Activated T-cell treated with anti-CD3 and anti-CD28 coated beads, Interleukin-2, amount 50 U/mL, for 24 hours (primary cell): ENCODE data around the gene DDX52.
"Not testable (repeated sequence)": the region's sequence is repeated elsewhere in the genome, so short reads cannot be mapped to it uniquely, and the experiment has no call there.

Experiments used
- DNase-seq: peaks from one replicate; pipeline ENCODE4 v3.0.0-alpha.2; 2020
- H3K27ac Mint-ChIP-seq: 2 replicates; pipeline ENCODE4 v1.8.0; 2020; ENCODE audit warnings: mild to moderate bottlenecking, mixed read lengths
- H3K27me3 Mint-ChIP-seq: 2 replicates; pipeline ENCODE4 v1.8.0; 2020; ENCODE audit warnings: mixed read lengths
- H3K36me3 Mint-ChIP-seq: 2 replicates; pipeline ENCODE4 v1.8.0; 2020; ENCODE audit warnings: low read depth, mixed read lengths
- H3K4me1 Mint-ChIP-seq: 2 replicates; pipeline ENCODE4 v1.8.0; 2020; ENCODE audit warnings: low read depth, mixed read lengths
- H3K4me3 Mint-ChIP-seq: 2 replicates; pipeline ENCODE4 v1.8.0; 2020; ENCODE audit warnings: mild to moderate bottlenecking, moderate library complexity, mixed read lengths
- H3K9me3 Mint-ChIP-seq: 2 replicates; pipeline ENCODE4 v1.8.0; 2020; ENCODE audit warnings: mixed read lengths

DDX52 gene

DNA sequence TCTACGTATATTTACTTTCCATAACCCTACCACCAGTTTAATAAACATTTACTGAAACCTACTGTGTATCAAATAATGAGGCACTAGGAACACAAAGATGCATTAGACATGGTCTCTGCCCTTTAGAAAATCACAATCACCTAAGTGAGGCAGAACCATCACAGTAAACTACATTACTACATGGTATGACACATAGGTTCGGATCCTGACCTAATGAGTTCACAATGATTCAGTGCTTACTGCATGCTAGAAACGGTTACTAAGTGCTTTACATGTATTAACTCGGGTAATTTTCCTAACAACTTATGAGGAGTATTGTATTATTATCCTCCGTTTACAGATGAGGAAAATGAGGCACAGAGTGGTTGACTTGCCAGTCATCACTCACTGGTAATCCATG lies 28.9 kb downstream of the DDX52 start:
- Mint-ChIP-seq H3K36me3 (peaks cover 58% of the 10 kb centered on the region), H3K9me3 (no peaks in the 10 kb centered on the region), H3K27me3 (no peaks in the 10 kb centered on the region), H3K4me1 (peaks cover 9% of the 10 kb centered on the region), H3K4me3 (no peak overlapping the region), H3K27ac (no peak overlapping the region)
- no peak for DNase-seq

DNA sequence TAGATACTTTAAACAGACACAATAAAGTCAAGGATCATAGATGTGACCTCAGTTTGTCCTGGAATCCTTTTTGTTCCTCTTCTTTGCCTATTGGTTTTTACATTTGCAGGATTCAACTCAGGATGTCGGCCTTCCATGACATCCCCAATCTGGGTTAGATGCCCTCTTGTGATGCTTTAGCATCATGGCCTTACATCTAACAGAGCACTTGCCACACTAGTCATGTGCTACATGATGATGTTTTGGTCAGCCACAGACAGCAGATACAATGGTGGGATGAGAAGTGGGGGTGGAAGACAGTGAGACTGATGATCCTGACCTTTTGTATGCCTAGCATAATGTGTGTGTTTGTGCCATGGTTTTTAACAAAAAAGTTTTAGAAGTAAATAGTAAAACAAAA lies 32.3 kb downstream of the DDX52 start:
- no peak for DNase-seq
- no peaks in the 10 kb centered on the region for H3K27me3 Mint-ChIP-seq
- no peak overlapping the region for H3K4me3 Mint-ChIP-seq
- peaks cover 49% of the 10 kb centered on the region for H3K36me3 Mint-ChIP-seq
- peak overlapping the region; percentile 50 for H3K27ac Mint-ChIP-seq
- no peaks in the 10 kb centered on the region for H3K9me3 Mint-ChIP-seq
- peaks cover 26% of the 10 kb centered on the region for H3K4me1 Mint-ChIP-seq

DNA sequence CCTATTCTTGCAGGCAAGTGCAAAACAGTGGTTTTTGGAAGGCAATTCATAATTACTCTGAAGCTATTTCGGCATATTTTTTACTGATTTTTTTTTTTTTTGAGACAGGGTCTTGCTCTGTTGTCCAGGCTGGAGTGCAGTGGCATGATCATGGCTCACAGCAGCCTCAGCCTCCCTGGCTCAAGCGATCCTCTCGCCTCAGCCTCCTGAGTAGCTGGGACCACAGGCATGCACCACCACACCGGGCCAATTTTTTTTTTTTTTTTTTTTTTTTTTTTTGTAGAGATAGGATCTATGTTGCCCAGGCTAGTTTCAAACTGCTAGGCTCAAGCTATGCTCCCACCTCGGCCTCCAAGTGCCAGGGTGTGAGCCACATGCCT lies 33.2 kb downstream of the DDX52 start:
- H3K27ac Mint-ChIP-seq, result peak overlapping the region; percentile 94

DNA sequence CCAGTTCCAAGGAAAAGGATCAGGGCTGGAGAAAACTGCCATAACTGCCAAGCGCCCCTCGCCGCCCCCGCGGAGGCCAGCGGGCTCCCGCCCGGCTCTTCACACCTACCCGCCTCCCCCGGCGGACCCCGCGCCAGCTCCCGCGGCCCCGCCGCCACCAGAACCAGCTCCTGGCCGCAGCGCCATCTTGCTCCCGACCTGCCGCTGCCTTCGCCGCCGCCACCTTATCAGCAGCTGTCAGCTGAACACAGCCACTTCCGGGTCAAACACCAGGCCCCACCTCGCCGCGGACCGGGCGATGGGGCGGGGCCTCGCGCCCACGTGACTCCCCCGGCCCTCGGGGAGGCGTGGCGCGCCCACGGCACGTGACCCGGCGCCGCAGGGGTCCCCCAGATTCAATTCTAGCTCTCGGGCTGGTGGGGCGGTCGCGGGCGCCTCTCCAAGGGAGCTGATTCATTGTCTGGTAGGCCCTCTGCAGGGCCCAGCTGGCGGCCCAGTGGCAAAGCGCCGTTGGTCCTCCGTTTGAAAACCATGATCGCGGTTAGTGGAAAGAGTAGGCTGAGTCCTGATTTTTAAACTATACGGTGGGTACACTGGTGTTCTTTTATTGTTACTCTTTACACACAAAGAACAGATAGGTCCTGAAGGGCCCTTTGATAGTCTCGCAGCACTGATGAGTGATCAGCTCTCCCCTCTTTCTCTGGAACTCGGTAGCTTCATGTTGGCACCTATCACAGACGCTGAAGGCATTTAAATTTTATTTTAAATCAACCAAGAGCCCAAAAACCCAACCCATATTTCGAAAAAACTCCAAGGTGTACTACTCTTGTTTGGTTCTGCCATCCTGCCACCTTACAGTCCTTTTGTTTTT lies 33.8 kb downstream of the DDX52 start, which contains the start of gene SYNRG:
SYNRG (minus strand) TSS at position 249 of the 871 bp plus-strand sequence; CDS start at position 186, 63 bp downstream.
- H3K36me3 Mint-ChIP-seq, result peaks cover 53% of the 10 kb centered on the region
- no peaks in the 10 kb centered on the region for H3K9me3 Mint-ChIP-seq
- peak within 1 kb of the TSS; percentile 94 for H3K27ac Mint-ChIP-seq
- no peaks in the 10 kb centered on the region for H3K27me3 Mint-ChIP-seq
- DNase-seq, result peak; percentile 97
- peaks cover 41% of the 10 kb centered on the region for H3K4me1 Mint-ChIP-seq
- peak within 1 kb of the TSS; percentile 89 for H3K4me3 Mint-ChIP-seq

More for the DNA sequence above, 33.2 kb downstream of the DDX52 start:
- H3K27me3 Mint-ChIP-seq, DNase-seq, H3K9me3 Mint-ChIP-seq: not testable (repeated sequence)
- Mint-ChIP-seq H3K36me3 (peaks cover 53% of the 10 kb centered on the region), H3K4me1 (peaks cover 35% of the 10 kb centered on the region), H3K4me3 (peak overlapping the region; percentile 89)

DNA sequence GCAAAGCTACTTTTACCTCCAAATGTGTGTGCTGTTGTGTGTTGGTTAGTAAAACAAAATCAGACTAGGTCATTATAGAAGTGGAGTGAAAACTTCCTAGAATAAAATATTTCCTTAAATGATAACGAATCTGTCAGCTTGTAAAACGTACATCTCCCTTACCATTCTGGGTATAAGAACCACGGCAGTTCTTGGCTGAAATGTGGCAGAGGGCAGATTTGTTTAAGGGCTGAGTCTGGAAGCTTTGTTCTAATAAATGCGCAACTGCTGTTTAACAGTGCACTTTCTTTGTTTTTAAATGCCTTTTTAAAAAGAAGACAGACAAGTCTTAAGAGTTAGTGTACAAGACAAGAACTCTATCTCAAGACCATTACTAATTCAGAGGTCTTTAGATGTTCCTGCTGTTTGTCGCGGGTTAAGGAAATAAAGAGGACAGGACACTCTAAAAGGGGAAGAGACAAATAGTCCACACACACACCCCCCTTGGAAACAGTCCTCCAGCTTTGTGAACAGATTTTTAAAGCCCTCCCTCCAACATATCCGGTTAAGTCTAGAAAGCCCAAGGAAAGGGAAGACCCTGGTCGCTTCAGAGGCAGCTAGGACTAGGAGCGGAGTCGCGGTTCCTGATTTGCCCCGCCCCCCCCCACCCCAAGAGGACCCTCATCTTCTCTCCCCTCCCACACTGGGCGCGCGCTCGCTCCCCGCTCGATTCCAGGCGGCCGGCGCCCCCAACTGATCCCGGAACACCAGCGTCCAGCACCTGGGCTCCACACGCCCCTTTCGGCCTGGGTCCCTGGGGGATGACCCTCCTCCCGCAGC lies 34.7 kb downstream of the DDX52 start:
- peak overlapping the region; percentile 94 for H3K27ac Mint-ChIP-seq
- no peaks in the 10 kb centered on the region for H3K9me3 Mint-ChIP-seq
- DNase-seq, result no peak
- peak overlapping the region; percentile 89 for H3K4me3 Mint-ChIP-seq
- peaks cover 50% of the 10 kb centered on the region for H3K4me1 Mint-ChIP-seq
- H3K27me3 Mint-ChIP-seq, result no peaks in the 10 kb centered on the region
- H3K36me3 Mint-ChIP-seq, result peaks cover 50% of the 10 kb centered on the region

DNA sequence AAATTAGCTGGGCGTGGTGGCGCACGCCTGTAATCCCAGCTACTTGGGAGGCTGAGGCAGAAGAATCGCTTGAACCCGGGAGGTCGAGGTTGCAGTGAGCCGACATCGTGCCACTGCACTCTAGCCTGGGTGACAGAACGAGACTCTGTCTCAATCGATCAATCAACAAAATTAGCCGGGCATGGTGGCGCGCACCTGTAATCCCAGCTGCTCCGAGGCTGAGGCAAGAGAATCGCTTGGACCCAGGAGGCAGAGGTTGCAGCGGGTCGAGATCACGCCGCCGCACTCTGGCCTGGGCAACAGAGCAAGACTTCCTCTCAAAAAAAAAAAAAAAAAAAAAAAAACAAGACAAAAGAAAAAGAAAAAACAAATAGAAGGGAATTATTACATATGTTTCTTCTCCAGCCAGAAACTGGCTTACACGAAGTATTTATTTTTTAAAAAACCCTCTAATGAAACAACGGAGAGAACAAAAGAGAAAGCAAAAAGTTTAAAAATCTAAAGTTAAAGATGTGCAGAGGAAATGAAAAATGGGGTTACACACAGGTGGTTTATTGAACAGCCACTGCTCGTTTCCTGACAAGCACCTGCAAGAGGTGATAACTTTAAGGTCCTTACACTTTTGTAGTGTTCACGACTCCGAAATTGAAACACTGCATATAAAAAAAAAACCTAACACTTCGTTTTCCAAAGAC lies 35.5 kb downstream of the DDX52 start:
- peaks cover 56% of the 10 kb centered on the region for H3K4me1 Mint-ChIP-seq
- H3K27me3 Mint-ChIP-seq, result no peaks in the 10 kb centered on the region

DNA sequence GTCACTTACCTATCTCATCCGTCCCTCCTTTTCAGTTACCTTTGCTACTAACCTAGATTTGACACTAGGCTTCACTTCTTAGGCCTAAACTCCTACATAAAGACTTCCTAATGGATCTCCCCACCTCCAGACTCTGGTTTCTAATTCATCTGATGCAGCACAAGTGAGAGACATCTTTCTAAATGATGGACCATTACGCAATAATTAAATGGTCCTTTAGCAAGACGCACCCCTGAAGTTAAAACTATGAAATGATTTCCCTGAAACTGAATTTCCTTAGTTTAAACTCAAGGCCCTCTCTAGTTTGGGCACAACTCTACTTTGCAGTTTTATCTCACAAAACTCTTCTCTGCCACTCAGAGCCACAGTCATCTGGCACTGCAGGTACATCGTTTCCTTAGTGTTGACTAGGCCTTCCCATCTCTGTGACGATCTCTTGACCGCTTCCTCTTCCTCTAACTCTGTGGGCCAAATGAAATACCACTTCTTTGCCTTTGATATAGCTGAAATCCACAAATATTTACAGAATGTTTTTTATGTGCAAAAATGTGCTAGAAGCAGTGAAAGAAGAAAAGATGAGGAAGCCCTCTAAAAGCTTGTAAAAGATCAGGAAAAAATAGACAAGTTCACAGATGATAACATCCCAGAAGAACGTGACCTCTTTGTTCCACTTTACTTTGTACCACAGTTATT lies 37.3 kb downstream of the DDX52 start:
- no peaks in the 10 kb centered on the region for H3K27me3 Mint-ChIP-seq
- peaks cover 62% of the 10 kb centered on the region for H3K4me1 Mint-ChIP-seq
- peak overlapping the region; percentile 94 for H3K27ac Mint-ChIP-seq
- H3K4me3 Mint-ChIP-seq, result peak overlapping the region; percentile 89
- H3K36me3 Mint-ChIP-seq, result peaks cover 49% of the 10 kb centered on the region
- no peaks in the 10 kb centered on the region for H3K9me3 Mint-ChIP-seq
- DNase-seq, result no peak

More for the DNA sequence above, 35.5 kb downstream of the DDX52 start:
- peak overlapping the region; percentile 89 for H3K4me3 Mint-ChIP-seq
- peaks cover 49% of the 10 kb centered on the region for H3K36me3 Mint-ChIP-seq
- peak; percentile 38 for DNase-seq
- no peaks in the 10 kb centered on the region for H3K9me3 Mint-ChIP-seq
- H3K27ac Mint-ChIP-seq, result peak overlapping the region; percentile 94

DNA sequence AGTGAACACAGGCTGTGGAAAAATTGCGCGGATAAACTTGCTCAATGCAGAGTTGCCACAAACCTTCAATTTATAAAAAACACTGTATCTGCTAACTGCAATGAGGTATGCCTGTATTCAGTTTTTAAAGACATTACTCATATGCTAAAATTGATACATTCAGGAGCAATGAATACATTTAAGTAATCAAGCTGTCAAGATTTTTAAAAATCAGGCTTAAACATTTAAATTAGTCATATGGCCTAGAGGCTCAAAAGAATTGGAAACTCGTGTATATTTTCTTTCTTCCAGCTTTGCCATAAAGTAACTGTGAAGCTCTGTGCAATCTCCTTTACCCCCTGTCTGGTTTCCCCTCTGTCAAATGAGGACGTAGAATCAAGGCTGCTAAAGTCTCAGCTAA lies 38.2 kb downstream of the DDX52 start:
- peak overlapping the region; percentile 89 for H3K4me3 Mint-ChIP-seq
- H3K36me3 Mint-ChIP-seq, result peaks cover 56% of the 10 kb centered on the region
- peaks cover 65% of the 10 kb centered on the region for H3K4me1 Mint-ChIP-seq

DNA sequence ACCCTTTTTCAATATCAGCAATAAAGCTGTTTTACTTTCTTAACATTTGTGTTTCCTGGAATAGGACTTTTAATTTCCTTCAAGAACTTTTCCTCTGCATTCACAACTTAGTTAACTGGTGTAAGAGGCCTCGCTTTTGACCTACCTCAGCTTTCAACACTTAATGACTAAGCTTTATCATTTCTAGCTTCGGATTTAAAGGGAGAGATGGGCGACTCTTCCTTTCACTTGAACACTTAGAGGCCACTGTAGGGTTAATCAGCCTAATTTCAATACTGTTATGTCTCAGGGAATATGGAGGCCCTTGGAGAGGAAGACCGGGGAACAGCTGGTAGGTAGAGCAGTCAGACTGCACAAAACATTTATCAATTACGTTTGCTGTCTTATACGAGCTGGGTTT lies 38.7 kb downstream of the DDX52 start:
- peaks cover 60% of the 10 kb centered on the region for H3K36me3 Mint-ChIP-seq
- H3K4me1 Mint-ChIP-seq, result peaks cover 61% of the 10 kb centered on the region
- no peaks in the 10 kb centered on the region for H3K9me3 Mint-ChIP-seq
- H3K27me3 Mint-ChIP-seq, result no peaks in the 10 kb centered on the region
- no peak for DNase-seq
- H3K27ac Mint-ChIP-seq, result peak overlapping the region; percentile 94
- peak overlapping the region; percentile 89 for H3K4me3 Mint-ChIP-seq

More for the DNA sequence above, 38.2 kb downstream of the DDX52 start:
- Mint-ChIP-seq H3K27me3 (no peaks in the 10 kb centered on the region), H3K9me3 (no peaks in the 10 kb centered on the region), H3K27ac (peak overlapping the region; percentile 94)
- no peak for DNase-seq

DNA sequence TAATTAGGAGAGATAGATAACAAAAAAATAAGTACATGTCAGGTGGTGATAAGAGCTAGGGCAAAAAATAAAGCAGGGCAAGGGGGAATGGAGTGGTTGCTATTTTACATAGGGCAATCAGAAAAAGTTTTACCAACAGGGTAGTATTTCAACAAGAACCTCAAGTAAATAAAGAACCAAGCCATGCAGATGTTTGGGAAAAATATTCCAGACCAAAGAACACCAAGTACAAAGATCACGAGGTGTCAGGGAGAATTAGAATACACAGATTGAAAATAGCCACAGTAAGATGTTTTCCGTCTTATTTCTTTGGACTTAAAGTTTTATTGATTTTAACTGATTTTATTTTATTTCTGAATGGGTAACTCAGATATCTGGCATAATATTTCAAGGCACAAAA lies 45.1 kb downstream of the DDX52 start:
- Mint-ChIP-seq H3K4me3 (no peak overlapping the region), H3K36me3 (peaks cover 78% of the 10 kb centered on the region), H3K27me3 (no peaks in the 10 kb centered on the region), H3K9me3 (no peaks in the 10 kb centered on the region), H3K4me1 (peaks cover 55% of the 10 kb centered on the region), H3K27ac (peak overlapping the region; percentile 4)
- no peak for DNase-seq

DNA sequence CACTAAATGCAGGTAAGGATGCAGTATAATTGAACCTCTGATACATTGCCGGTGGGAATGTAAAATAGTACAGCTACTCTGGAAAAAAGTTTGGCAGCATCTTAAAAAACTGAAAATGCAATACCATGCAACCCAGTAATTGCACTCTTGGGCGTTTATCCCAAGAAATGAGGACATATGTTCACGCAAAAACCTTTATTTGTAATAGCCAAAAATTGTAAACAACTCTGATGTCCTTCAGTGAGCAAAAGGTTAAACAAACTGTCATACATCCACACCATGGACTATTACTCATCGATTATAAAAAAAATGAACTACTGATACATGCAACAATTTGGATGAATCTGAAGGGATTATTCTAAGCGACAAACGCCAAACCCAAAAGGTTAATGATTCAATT lies 51.0 kb downstream of the DDX52 start:
- Mint-ChIP-seq H3K9me3 (no peaks in the 10 kb centered on the region), H3K27me3 (no peaks in the 10 kb centered on the region), H3K4me1 (peaks cover 62% of the 10 kb centered on the region), H3K27ac (peak overlapping the region; percentile 54), H3K4me3 (no peak overlapping the region), H3K36me3 (peaks cover 86% of the 10 kb centered on the region)
- DNase-seq, result no peak

DNA sequence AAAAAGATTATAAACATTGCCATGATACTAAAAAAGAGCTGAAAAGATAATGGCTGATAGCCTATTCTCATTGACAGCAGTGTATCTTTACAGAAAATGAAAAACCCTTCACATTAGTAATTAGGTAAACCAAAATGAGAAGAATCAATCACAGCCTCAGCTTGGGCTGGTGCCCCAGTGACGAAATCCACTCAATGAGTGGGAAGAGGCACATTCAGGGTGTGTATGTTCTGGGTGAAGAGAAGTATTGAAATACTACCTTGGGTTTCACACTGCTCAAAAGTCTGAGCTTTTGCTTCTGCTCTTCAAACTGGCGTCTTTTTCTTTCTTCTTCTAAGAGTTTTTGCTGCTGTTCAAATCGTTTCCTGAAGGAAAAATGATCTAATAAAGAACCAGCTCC lies 58.2 kb downstream of the DDX52 start:
- H3K9me3 Mint-ChIP-seq, result no peaks in the 10 kb centered on the region
- no peak overlapping the region for H3K4me3 Mint-ChIP-seq
- DNase-seq, result no peak
- peaks cover 18% of the 10 kb centered on the region for H3K4me1 Mint-ChIP-seq
- H3K27ac Mint-ChIP-seq, result no peak overlapping the region
- H3K27me3 Mint-ChIP-seq, result no peaks in the 10 kb centered on the region
- H3K36me3 Mint-ChIP-seq, result peaks cover 77% of the 10 kb centered on the region

DNA sequence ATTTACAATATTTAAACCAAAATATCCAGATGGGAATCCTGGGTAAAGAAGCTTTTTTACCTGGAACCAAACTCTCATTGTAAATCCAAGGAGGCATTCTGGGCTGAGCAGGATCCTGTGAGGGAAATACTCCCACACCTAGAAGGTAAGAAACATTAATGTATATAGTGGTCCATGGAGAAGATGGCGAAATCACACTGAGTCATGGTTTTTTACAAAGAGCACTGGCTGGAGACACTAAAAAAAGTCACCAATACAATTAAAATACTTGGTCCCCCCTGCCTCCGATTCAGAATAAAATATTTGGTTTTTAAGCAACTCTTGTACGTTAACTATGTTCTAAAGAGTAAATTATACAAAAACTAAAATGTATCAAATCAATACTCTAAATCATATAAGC lies 67.0 kb downstream of the DDX52 start:
- H3K27ac Mint-ChIP-seq, result peak overlapping the region; percentile 55
- peaks cover 2% of the 10 kb centered on the region for H3K4me1 Mint-ChIP-seq
- H3K27me3 Mint-ChIP-seq, result no peaks in the 10 kb centered on the region
- H3K36me3 Mint-ChIP-seq, result peaks cover 82% of the 10 kb centered on the region
- DNase-seq, result no peak
- H3K4me3 Mint-ChIP-seq, result no peak overlapping the region
- H3K9me3 Mint-ChIP-seq, result no peaks in the 10 kb centered on the region

DNA sequence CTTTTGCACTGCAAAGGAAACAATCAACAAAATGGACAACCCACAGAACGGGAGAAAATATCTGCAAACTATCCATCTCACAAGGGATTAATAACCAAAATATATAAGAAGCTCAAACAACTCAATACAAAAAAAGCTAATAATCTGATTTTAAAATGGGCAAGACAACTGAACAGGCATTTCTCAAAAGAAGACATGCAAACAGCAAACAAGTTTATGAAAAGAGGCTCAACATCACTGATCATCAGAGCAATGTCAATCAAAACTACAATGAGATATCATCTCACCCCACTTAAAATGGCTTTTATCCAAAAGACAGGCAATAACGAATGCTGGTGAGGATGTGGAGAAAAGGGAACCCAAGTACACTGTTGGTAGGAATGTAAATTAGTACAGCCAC lies 68.8 kb downstream of the DDX52 start:
- DNase-seq, result no peak
- peak overlapping the region; percentile 38 for H3K27ac Mint-ChIP-seq
- H3K4me3 Mint-ChIP-seq, result no peak overlapping the region
- H3K4me1 Mint-ChIP-seq, result peaks cover 4% of the 10 kb centered on the region
- H3K36me3 Mint-ChIP-seq, result peaks cover 83% of the 10 kb centered on the region
- no peaks in the 10 kb centered on the region for H3K9me3 Mint-ChIP-seq
- no peaks in the 10 kb centered on the region for H3K27me3 Mint-ChIP-seq
